Heart right ventricle (tissue), 16 donors: ENCODE results near the gene POLE3. TPM values are rescaled to one million over a fixed set of nuclear protein-coding genes. Genes with fewer than 3 reads are reported as not detected.

Source experiments
- ATAC-seq, 8 donors: fragments of 200-7000 bp; cut with Tn5 transposase; one replicate each; pipeline ENCODE4 v1.9.1; 2020; ENCODE audit warnings: mild to moderate bottlenecking in 8 of 8, moderate library complexity in 8 of 8, moderate number of reproducible peaks in 1 of 8
- DNase-seq, 2 donors: peaks; one replicate each; pipeline ENCODE4 v3.0.0-alpha.2; 2020
- H3K27ac ChIP-seq, 10 donors: fragments of 200-600 bp; sonication (generic) in 2 of 10; one replicate each; pipeline versions ENCODE4 v1.5.0 to v1.8.0; 2020 to 2022; ENCODE audit warnings: mild to moderate bottlenecking in 3 of 10
- H3K27me3 ChIP-seq, 7 donors: fragments of 200-600 bp; one replicate each; pipeline ENCODE4 v1.8.0; 2021 to 2022; ENCODE audit warnings: mild to moderate bottlenecking in 2 of 7
- H3K36me3 ChIP-seq, 9 donors: fragments of 200-600 bp; sonication (generic) in 1 of 9; one replicate each; pipeline versions ENCODE4 v1.5.0 to v1.8.0; 2020 to 2022; ENCODE audit warnings: mild to moderate bottlenecking in 2 of 9
- H3K4me1 ChIP-seq, 9 donors: fragments of 200-600 bp; sonication (generic) in 1 of 9; one replicate each; pipeline versions ENCODE4 v1.5.0 to v1.8.0; 2020 to 2022; ENCODE audit warnings: mild to moderate bottlenecking in 4 of 9
- H3K4me3 ChIP-seq, 10 donors: fragments of 200-600 bp; sonication (generic) in 2 of 10; one replicate each; pipeline versions ENCODE4 v1.5.0 to v1.8.0; 2020 to 2022; ENCODE audit warnings: mild to moderate bottlenecking in 7 of 10, moderate library complexity in 2 of 10
- H3K9me3 ChIP-seq, 11 donors: fragments of 200-600 bp in 10 of 11; sonication (generic) in 2 of 11; one replicate each; pipeline versions ENCODE4 v1.5.0 to v1.8.0; 2013 to 2022; ENCODE audit warnings: mild to moderate bottlenecking in 2 of 11, control low read depth in 1 of 11, moderate library complexity in 1 of 11
- CTCF ChIP-seq, 9 donors: fragments of 200-600 bp; sonication (generic) in 2 of 9; IDR thresholded peaks; one replicate each; pipeline versions ENCODE4 v1.5.0 to v1.8.0; 2021 to 2022; ENCODE audit warnings: antibody characterized with exemption in 9 of 9, mild to moderate bottlenecking in 5 of 9, moderate library complexity in 1 of 9
- WGBS, 2 donors: extraction: QIAGEN DNeasy Blood & Tissue Kit; methylation state at CpG; one replicate each; pipeline ENCODE4 v1.1.7; 2013; ENCODE audit warnings: inconsistent platforms in 1 of 2; 5-methylcytosine and 5-hydroxymethylcytosine counted together
- intact Hi-C, 10 donors: fragments of 100-400 bp; cut with DNase I; formaldehyde crosslinking; loops; one replicate each; pipeline versions ENCODE4 v1.11.1 to v1.14.2; 2022
- polyA plus RNA-seq, 2 donors: library from polyadenylated mRNA; stranded (reverse); fragments of 200-250 nt; gene quantifications; one replicate each; pipeline ENCODE4 v1.2.3, GENCODE V29; 2013
- total RNA-seq, 10 donors: library from RNA; stranded (reverse); fragmentation: NEBNext Ultra II Directional in 3 of 10; extraction: Animal tissue kit (Norgen Biotek cat#: 25700) in 3 of 10; gene quantifications; one replicate each; pipeline versions ENCODE4 v1.2.1 to v1.2.4, GENCODE V29; 2021 to 2023
- donor health status: Arrhythmogenic right ventricular cardiomyopathy.
- donor health status: ischemic (EF 13 %, LVEDD 7.1; RV severe dilation, severe dysfunction).
- donor health status: healthy with polysubstance abuse.
- donor health status: DM: no; HTN: yes; CAD: no.
- donor health status: DM: no; HTN: no; CAD: no.
- donor health status: ischemic (EF 25% LVEDD 6.9; RV normal size, moderate dysfunction).
- donor health status: ischemic (EF 25% LVEDD 5.7; RV mildly dilated, moderate dysfunction).
- donor health status: healthy.
- donor health status: DM: yes; HTN: yes; CAD: no.
- donor health status: Ischemic cardiomyopathy.
- donor health status: ischemic (EF 35%, LVEDD 5.7; RV mildly dilated, moderate dysfunction).
- donor health status: nonischemic (EF 11% LVEDD 7.7; RV severe dilation, severe dysfunction).
- donor health status: DM: yes; HTN: yes; CAD: no.
- donor health status: PGD.
- donor health status: ischemic (EF 29% LVEDD 5.4; RV normal size, mild dysfunction).
- donor health status: nonischemic (EF 23%, LVEDD 6.1; RV moderate dilation, normal function).

The POLE3 gene
- total and polyA plus RNA-seq, 12 donors = 14.2 to 45.0 (median 23.1) TPM

GRCh38 chr9:113426701-113427100 lies 16.2 kb upstream of the POLE3 start:
- Histone ChIP-seq H3K27me3 (no peaks in the 10 kb centered on the region), H3K27ac (no peak overlapping the region), H3K4me3 (no peak overlapping the region), H3K4me1 (no peaks in the 10 kb centered on the region), H3K36me3 (no peaks in the 10 kb centered on the region), H3K9me3 (no peaks in the 10 kb centered on the region)
- WGBS, 2 donors = 80 to 86% methylated on average over 1 of the region's 1 CpG
- ATAC-seq (no peak), DNase-seq (no peak)
- intact Hi-C loops = no loop called here
- no peak for TF ChIP-seq CTCF (IDR thresholded peaks at IDR 0.05)

- Histone ChIP-seq H3K4me3 (no peak overlapping the region), H3K27me3 (no peaks in the 10 kb centered on the region), H3K4me1 (no peaks in the 10 kb centered on the region), H3K36me3 (no peaks in the 10 kb centered on the region), H3K9me3 (no peaks in the 10 kb centered on the region), H3K27ac (no peak overlapping the region)
- DNase-seq (no peak), ATAC-seq (no peak)
- 46 to 54% methylated on average over 2 of the region's 2 CpGs for WGBS, 2 donors
- TF ChIP-seq CTCF (IDR thresholded peaks at IDR 0.05) = no peak
- intact Hi-C loops = no loop called here
Observed at GRCh38 chr9:113425072-113425471, 14.6 kb upstream of the POLE3 start.

GRCh38 chr9:113421726-113422125 lies 11.3 kb upstream of the POLE3 start:
- no peak for ATAC-seq
- intact Hi-C loops = no loop called here

GRCh38 chr9:113417370-113417769 lies 6.9 kb upstream of the POLE3 start:
- no peak overlapping the region for H3K27ac ChIP-seq
- no peak overlapping the region for H3K4me3 ChIP-seq
- intact Hi-C loops = no loop called here
- DNase-seq = no peak
- no peak for ATAC-seq
- no peaks in the 10 kb centered on the region for H3K27me3 ChIP-seq
- no peaks in the 10 kb centered on the region for H3K36me3 ChIP-seq
- H3K4me1 ChIP-seq = peaks cover 0 to 13% (median 0%) of the 10 kb centered on the region in 9 donors
- no peaks in the 10 kb centered on the region for H3K9me3 ChIP-seq
- no peak for TF ChIP-seq CTCF (IDR thresholded peaks at IDR 0.05)
- WGBS, 2 donors = 84 to 88% methylated on average over 4 of the region's 4 CpGs

More at GRCh38 chr9:113421726-113422125, 11.3 kb upstream of the POLE3 start:
- TF ChIP-seq CTCF (IDR thresholded peaks at IDR 0.05) = no peak
- no peaks in the 10 kb centered on the region for H3K9me3 ChIP-seq
- peaks cover 0 to 3% (median 0%) of the 10 kb centered on the region in 9 donors for H3K4me1 ChIP-seq
- H3K4me3 ChIP-seq = no peak overlapping the region
- no peaks in the 10 kb centered on the region for H3K27me3 ChIP-seq
- DNase-seq = no peak
- no peak overlapping the region for H3K27ac ChIP-seq
- no peaks in the 10 kb centered on the region for H3K36me3 ChIP-seq
- 72 to 81% methylated on average over 3 of the region's 3 CpGs for WGBS, 2 donors
